HT-29 (cell line): Measurements from ENCODE around the gene ADARB2. TPM values are rescaled to one million over a fixed set of nuclear protein-coding genes. Genes with fewer than 3 reads are reported as not detected.
"Not testable (repeated sequence)": the region's sequence is repeated elsewhere in the genome, so short reads cannot be mapped to it uniquely, and the experiment has no call there.

Experiments used
- DNase-seq: peaks from one replicate; pipeline ENCODE4 v3.0.0-alpha.2; 2015; ENCODE audit warnings: low spot score
- total RNA-seq: library from RNA; depleted of rRNA; stranded (reverse); fragments of >200 nt; shearing (Covaris generic); gene quantifications from 2 replicates; pipeline ENCODE4 v1.2.3, GENCODE V29; 2014

ADARB2 gene
- total RNA-seq, 1 experiment from 2014 or later = not detected

DNA sequence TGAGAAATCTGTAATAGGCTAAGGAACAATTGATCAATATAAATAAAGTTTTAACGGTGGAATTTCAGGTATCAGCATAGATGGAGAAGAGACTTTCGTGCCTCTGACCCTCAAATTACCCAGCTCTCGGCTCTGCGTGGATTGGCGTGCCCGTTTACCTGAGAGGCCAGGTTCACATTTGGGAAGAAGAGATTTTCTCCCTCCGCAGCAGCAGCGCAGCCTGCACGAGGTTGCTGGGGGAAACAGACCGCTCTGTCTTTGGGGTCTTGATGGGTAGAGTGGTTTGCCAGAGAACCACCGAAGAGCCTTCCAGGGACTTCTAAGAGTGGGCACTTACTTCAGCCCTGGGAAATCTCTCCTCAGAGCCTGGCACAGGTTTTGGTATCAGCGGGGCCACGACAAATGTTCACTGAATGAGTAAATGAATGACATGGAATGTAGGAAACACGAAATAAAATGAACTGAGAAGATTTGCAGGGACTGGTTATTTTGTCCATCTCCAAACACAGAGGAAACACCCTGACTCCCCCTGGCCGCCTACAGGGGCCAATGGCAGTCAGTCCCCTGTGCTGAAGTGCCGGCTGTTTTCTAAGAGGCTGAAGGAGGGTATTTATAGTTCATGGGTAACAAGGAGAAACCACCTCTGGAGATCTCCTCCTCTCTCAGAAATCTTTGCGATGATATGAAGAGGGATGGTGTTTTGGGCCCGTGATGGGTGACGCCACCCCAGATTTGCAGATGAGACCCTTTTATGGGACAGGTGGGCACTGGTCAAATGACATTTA lies 338.5 kb downstream of the ADARB2 start:
- DNase-seq = no peak

DNA sequence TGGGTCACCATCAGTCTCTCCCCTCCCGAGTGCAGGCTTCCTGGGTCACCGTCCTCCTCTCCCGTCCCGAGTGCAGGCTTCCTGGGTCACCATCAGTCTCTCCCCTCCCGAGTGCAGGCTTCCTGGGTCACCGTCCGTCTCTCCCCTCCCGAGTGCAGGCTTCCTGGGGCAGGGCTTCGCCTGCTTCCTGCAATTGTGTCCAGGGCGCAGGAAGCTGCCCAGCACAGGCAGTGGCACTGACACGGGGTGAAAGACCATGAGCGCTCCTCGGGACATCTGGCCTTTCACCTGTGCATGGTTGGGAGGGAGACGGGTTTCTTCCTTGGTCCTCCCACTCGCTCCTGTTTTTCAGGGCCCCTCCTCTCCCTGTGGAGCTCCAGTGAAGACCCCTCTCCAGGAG lies 339.2 kb downstream of the ADARB2 start:
- DNase-seq = not testable (repeated sequence)

DNA sequence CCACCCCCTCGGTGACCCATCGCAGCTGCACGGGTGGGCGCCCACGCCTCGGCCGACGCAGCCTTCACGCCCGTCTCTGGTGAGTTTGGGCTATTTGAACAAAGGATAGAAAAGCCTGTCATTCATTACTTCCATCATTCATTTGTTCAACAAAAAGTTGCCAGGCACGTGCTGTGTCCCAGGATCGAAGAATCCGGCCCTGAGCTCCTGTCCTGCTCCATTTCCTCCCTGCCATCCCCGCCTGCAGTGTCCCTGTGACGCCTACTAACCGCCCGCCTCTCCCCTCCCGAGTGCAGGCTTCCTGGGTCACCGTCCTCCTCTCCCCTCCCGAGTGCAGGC lies 341.1 kb downstream of the ADARB2 start:
- no peak for DNase-seq

DNA sequence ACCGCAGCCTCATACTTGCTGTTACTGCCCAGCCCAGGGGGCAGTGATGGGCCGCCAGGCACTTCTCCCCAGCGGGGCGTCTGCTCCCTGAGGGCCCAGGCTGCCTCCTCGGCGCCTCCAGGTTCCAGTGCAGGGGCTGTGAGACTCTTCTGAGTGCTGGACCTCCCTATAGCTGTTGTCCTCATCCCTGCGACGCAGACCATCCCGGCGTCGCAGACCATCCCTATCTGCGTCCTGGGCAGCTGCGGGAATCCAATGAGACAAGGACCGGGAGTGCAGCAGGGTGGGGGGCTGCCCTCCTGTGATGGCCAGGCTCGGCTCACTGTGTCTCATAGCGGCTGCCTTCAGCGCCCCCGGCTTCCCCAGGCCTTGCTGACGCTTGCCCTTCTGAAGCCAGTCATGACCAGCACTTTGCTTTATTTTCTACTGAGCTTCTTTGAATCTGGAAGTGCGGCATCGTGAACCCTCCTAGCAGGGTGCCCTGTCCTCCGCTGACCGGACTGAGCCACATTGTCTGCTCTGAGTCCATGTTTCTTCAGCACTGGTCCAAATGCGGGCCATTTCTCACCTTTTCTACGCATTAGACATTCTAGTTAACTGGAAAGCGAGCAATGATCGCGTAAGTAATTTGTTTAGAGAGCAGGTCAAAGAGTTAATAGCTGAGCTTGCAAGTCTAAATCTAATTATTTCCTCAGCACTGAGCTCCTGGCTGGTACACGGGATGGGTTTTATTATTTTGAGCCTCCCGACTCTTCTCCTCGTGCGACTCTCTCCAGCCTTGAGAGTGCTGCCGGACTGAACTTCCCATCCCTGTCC lies 341.6 kb downstream of the ADARB2 start:
- DNase-seq = no peak

DNA sequence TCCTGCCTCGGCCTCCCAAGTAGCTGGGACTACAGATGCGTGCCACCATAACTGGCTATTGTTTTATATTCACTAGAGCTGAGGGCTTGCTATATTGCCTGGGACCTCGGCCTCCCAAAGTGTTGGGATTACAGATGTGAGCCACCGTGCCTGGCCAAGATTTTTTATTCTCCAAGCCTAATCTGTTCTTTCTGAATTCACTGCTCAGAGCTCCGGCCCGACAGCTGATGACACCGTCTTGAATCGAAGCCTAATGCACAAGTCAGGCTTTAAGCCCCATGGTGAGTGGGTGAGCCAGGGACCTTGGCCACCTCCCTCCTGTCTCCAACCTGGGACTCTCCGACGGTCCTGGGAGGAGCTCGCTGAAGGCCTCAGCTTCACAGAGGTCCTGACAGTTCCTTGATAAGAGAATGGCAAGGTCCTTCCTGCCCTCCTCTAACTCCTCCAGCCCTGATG lies 342.3 kb downstream of the ADARB2 start:
- DNase-seq = no peak

DNA sequence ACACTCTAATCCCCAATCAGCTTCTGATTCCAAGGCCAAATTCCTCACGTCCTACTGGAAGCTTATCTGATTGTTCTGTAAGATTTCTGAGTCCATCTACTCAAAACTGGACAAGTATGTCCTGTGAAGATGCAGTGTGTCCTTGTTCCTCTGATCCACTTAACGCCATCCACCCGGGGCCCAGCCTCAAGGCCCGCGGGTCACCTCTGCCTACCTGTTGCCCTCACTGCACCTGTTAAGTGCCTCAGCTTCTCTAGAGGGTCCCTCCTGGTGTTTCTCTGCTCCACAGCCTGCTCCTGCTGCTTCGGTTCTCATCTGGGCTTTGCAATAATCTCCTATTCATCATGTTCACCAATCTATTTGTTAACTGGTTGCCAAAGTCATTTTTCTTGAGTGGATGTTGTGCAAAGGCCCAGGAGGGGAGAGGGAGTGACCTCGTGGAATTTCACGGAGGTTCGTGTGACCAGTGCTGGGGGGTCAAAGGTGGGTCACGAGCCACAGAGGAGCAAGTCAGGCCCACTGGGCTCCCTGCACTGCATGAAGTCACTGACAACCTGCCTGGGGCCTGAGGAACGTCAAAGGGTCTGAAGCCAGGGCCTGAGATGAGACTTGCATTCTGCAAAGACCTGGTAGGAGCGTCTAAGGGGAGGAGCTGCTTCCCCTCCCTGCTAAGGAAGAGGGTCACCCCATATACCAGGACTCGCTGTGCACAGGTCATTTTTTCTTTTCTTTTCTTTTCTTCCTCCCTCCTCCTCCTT lies 343.0 kb downstream of the ADARB2 start:
- no peak for DNase-seq

DNA sequence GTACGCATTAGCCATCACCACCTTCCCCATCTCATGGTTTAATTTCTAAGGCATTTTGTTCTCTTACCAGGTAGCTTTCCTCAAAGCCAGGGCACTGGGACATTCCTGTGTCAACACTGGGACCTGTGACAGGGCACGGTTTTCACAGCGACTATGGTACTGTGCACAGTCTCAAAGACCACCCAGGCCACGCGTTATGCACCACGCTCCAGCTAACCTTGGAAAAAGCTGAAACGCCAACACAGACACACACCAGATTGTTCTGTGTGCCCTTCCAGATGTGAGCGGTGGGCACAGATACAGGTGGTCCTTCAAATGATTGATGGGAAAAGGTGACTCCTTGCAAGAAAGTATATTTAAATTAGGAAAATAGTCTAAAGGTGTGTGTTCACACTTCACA lies 343.8 kb downstream of the ADARB2 start:
- no peak for DNase-seq

DNA sequence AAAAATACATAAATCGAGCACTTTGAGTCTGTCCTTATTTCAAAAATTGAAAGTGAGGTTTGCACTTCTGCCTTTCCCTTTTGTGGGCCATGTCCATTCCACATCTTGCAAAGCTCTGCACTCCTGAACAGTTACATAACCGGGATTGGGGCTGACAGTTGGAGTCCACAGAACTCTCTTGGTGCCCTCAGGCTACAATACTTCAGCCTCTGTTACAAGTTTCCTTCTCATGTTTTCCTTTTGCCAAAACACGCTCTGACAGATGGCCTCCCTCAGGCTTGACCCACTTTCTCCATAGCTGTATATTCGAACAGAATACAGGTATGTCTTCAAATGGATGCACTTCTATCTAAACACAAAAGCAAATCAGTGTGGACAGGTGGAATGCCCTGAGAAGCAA lies 345.2 kb downstream of the ADARB2 start:
- DNase-seq = no peak

DNA sequence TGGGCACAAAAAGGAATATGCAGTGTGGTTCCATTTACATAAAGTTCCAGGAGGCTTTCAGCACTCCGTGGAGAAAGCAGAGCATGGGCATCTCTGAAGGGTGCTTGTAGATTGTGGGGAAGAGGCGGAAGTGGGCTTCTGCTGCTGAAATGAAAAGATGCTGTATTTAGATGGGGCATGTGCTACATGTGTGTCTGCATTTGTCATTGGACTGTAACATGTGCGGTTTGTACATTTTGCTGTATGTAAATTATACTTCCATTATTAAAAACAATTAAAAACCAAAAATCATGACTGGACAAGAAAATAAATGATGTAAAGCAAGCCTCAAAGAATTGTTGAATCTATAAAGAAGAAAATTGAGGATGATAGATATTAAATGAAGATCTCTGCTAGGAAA lies 347.1 kb downstream of the ADARB2 start:
- DNase-seq = no peak

DNA sequence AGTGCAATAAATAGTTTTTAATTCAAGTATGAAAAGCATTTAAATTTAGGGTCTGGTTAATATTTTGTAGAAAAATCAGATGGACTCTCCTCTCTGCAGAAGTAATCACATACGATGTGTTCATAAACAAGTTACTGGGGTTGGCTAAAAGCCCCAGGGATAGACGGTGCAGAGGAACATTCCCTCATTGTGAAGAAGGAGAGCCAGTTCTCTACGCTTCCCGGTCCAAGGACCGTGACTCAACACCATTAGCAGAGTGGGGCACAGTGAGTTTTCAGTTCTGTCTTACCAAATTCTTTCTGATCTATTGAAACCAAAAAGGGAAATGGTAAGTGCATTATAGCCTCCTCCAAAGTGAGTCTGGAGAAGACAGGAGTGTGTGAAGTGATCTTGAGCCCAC lies 353.3 kb downstream of the ADARB2 start:
- no peak for DNase-seq

DNA sequence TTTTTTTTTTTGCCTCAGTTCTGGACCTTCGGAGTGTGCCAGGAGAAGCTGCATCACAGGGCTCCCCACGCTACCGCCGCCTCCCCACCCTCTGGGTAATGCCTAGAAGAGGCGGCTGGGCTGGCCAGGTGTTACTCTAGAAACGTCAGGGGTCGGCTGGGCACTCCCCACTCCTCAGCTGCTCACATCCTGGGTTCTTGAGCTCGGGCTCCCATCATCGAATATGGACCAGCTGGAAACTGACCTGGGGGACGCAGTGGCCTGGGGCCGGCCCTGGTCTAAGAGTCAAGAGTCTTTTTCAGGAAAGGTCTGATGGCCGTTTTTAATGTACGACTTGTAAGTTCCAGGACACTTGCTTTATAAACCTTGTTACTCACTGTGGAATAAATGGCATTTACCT lies 354.6 kb downstream of the ADARB2 start:
- no peak for DNase-seq

DNA sequence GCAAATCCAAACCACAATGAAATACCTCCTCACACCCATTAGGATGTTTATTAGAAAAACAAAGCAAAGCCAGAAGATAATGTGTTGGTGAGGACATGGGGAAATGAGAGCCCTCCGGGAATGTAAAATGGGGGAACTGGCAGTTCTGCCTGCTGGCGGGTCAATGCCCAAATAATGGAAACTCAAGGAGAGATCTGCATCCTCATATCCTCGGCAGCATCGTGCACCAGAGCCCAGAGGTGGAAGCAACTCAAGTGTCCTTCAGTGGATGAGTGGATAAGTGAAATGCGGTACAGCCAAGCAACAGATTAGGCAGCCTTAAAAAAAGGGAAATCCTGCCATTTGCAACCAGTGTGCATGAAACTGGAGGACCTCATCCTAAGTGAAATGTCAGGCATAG lies 356.0 kb downstream of the ADARB2 start:
- DNase-seq = no peak

DNA sequence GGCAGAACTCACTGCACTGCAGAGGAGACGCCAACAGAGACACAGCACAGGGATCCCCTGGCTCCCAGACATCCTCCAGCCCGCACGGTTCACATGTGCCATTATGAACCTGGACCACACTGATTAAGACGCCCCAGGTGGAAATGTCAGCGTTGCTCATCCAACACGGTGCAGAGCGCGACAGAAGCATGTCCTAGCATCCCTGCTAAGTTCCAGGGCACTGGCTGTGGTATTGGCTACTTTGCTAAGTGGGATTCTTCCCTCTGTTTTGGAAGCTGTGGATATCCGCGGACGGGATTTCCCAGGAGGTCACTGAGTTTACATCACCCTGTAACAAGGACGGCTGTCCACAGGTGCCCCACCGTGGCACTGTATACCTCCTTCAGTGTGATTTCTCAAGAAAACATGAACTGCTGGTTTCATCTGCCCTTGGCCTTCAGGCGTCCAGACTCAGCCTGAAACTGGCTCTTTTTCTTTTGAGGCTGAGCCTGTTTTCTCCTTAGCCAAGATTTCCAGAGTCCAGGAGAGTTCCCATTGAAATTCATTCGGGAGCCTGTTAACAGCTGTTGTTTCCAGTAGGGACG lies 357.1 kb downstream of the ADARB2 start:
- DNase-seq = no peak

DNA sequence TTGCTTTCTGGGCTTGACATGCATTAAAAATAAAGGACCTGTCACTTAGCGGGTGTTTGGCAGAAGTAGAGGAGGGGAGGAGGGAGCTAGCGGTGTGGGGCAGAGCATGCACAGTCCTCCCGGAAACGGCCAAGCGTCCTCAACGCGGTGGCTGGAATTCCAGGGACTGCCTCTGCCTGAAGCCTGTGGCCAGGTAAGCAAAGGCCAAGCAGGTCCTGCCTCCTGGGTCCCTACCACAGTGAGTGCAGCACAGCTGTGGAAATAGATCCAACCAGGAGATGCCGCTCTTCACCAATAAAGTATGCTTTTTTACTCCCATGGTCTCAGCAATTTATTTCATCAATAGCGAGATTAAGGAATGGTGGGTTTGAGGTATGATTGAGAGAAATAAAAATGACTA lies 357.7 kb downstream of the ADARB2 start:
- DNase-seq = no peak

DNA sequence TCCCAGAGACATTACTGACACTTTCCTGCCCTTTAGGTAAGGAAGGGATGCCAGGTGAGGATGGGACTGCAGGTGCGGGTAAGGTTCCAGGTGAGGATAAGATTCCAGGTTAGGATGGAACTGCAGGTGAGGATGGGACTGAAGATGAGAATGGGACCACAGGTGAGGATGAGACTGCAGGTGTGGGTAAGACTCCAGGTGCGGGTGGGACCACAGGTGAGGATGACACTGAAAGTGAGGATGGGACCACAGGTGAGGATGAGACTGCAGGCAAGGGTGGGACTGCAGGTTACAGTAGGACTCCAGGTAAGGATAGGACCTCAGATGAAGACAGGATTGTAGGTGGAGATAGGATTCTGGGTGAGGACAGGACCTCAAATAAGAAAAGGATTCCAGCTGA lies 358.9 kb downstream of the ADARB2 start:
- no peak for DNase-seq

DNA sequence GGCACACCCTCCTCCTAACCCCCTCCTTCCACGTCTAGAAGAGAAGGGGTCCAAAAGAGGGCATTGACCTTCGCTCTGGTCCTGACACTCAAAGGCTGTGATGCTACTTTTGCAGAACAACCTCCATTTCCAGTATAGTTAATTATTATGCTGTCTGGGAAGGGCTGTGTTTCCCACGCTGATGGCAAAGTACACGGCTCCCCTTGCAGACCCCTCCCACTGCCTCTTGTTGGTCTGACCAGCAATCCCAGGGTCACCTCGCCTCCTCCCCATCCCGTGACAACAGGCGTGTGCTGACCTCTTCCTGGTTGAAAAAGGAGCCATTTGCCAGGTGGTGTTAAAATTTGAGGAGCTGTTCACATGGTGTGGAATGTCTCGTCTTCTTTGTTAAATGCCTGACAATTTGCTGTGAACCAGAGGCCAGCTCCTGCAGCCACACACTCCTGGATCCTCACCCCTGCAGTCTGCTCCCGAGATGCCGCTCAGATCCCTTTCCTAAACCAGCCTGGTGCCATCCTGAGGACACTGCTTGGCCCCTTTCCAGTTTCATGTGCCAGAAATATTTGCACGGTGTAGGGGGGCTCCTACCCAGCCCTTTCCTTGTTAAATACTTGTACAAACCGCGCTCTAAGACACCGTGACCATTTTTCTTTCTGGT lies 359.5 kb downstream of the ADARB2 start:
- no peak for DNase-seq

DNA sequence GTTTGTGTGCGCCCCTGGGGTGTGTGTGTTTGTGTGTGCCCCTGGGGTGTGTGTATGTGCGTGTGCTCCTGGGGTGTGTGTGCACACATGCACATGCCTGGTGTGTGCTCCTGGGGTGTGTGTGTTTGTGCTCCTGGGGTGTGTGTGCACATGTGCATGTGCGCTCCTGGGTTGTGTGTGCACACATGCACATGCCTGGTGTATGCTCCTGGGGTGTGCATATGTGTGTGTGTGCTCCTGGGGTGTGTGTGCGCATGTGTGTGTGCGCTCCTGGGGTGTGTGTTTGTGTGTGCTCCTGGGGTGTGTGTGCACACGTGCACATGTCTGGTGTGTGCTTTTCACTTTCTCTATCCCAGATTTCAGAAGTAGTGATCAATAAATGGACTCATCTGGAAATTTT lies 360.1 kb downstream of the ADARB2 start:
- DNase-seq = no peak

DNA sequence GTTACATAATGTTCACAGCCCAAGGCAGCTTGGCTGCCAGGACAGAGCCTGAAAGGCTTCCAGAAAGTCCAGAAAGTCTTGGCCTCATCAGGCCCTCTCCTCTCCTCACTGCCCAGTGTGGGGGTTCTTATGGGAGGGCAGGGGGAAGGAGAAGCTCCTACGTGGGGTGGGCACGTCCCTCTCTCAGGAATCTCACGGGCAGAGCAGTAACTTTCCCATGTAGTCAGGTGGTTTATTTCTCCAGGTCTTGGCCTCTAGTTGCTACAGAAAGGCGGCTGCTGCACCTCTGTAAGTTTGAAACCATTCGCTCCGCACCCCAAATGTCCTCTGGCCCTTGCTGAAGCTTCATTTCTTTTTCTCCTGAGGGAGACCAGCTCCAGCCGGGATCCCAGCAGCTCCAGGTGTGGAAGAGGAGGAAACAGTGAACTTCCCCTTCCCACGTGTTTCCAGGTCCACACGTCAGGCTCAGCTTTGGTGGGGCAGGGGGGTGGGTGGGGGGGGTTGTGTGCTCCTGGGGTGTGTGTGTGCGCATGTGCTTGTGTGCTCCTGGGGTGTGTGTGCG lies 360.9 kb downstream of the ADARB2 start:
- no peak for DNase-seq

DNA sequence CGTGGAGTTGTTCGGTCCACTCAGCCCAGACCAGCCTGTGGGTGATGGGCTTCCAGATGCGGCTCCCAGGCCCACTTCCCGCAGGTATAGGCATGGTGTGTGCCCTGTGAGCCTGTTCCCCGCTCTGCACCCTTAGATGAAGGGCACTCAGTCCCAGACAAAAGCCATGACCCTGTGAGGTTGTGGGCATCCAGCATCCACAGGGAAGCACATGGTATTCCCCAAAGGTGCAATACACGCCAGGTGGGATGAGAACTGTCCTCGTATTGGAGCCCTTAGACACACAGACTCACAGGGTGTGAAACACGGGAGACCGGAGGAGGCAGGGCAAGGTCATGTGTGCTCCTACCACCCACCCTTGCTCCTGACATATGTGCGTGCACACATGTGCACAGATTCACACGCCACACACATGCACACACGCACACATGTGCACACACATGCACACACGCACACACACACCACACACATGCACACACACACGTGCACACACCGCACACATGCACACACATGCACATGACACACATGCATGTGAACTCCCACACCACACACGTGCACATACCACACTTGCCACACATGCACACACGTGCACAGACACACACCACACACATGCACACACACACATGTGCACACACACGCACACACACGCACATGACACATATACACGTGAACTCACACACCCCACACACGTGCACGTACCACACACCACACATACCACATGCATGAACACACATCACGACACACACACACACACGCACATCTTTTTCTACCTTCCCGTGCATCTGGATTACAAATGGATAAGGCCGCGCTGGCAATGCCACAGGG lies 361.8 kb downstream of the ADARB2 start:
- no peak for DNase-seq
